HepG2 (cell line): ENCODE data around the gene SDK2. TPM values are rescaled to one million over a fixed set of nuclear protein-coding genes. Genes with fewer than 3 reads are reported as not detected.
A peak's percentile ranks its signal among the peaks of the same experiment; 100 is the strongest.

Experiments used
- BCL3 ChIP-seq: sonication (generic); formaldehyde crosslinking; IDR thresholded peaks from 2 replicates; pipeline ENCODE4 v1.5.1; 2020; ENCODE audit warnings: mild to moderate bottlenecking, missing genetic modification reagents, moderate library complexity
- BORCS8-MEF2B ChIP-seq: sonication (generic); formaldehyde crosslinking; IDR thresholded peaks from 2 replicates; pipeline ENCODE4 v1.8.0; 2022; ENCODE audit warnings: mild to moderate bottlenecking, missing genetic modification reagents
- CHCHD3 ChIP-seq: sonication (generic); formaldehyde crosslinking; IDR thresholded peaks from 2 replicates; pipeline ENCODE4 v1.8.0; 2022; ENCODE audit warnings: mild to moderate bottlenecking, missing genetic modification reagents, moderate library complexity
- IRF1 ChIP-seq: sonication (generic); formaldehyde crosslinking; IDR thresholded peaks from 2 replicates; pipeline ENCODE4 v1.4.0; 2020; ENCODE audit warnings: low read depth, mild to moderate bottlenecking, missing genetic modification reagents
- KMT2B ChIP-seq: IDR thresholded peaks from 2 replicates; pipeline ENCODE4 v1.6.1; 2016; ENCODE audit warnings: missing genetic modification reagents, missing compliant biosample characterization
- MLLT10 ChIP-seq: sonication (generic); formaldehyde crosslinking; IDR thresholded peaks from 2 replicates; pipeline ENCODE4 v1.4.0; 2020; ENCODE audit warnings: missing genetic modification reagents
- NFIB ChIP-seq: sonication (generic); formaldehyde crosslinking; IDR thresholded peaks from 2 replicates; pipeline ENCODE4 v1.9.0; 2021; ENCODE audit warnings: missing genetic modification reagents, mild to moderate bottlenecking, borderline replicate concordance
- NR2C2 ChIP-seq: sonication (generic); formaldehyde crosslinking; IDR thresholded peaks from 2 replicates; pipeline ENCODE4 v1.4.0; 2020; ENCODE audit warnings: missing genetic modification reagents, mild to moderate bottlenecking, moderate library complexity, borderline replicate concordance
- REL ChIP-seq: sonication (generic); formaldehyde crosslinking; conservative IDR thresholded peaks from 2 replicates; pipeline ENCODE4 v1.8.0; 2022; ENCODE audit warnings: mild to moderate bottlenecking, missing genetic modification reagents, moderate library complexity
- REXO4 ChIP-seq: sonication (generic); formaldehyde crosslinking; IDR thresholded peaks from 2 replicates; pipeline ENCODE4 v1.8.0; 2022; ENCODE audit warnings: missing genetic modification reagents, mild to moderate bottlenecking, borderline replicate concordance
- SCMH1 ChIP-seq: sonication (generic); formaldehyde crosslinking; IDR thresholded peaks from 2 replicates; pipeline ENCODE4 v1.9.0; 2021; ENCODE audit warnings: missing genetic modification reagents, mild to moderate bottlenecking, borderline replicate concordance
- SMARCE1 ChIP-seq: fragments of 450-650 bp; IDR thresholded peaks from 2 replicates; pipeline ENCODE4 v1.6.1; 2017; ENCODE audit warnings: borderline replicate concordance
- SNRNP70 ChIP-seq: fragments of 200-400 bp; formaldehyde crosslinking; IDR thresholded peaks from 2 replicates; pipeline ENCODE4 v1.6.1; 2017; ENCODE audit warnings: mild to moderate bottlenecking, low read depth, low read length, moderate library complexity
- TIGD3 ChIP-seq: sonication (generic); formaldehyde crosslinking; IDR thresholded peaks from 2 replicates; pipeline ENCODE4 v1.5.1; 2020; ENCODE audit warnings: mild to moderate bottlenecking, missing genetic modification reagents, borderline replicate concordance
- ZBTB25 ChIP-seq: IDR thresholded peaks from 2 replicates; pipeline ENCODE4 v1.6.1; 2018; ENCODE audit warnings: missing genetic modification reagents
- ZNF761 ChIP-seq: sonication (generic); formaldehyde crosslinking; conservative IDR thresholded peaks from 2 replicates; pipeline ENCODE4 v1.4.0; 2020; ENCODE audit warnings: mild to moderate bottlenecking, missing genetic modification reagents
- ZNF839 ChIP-seq: sonication (generic); formaldehyde crosslinking; IDR thresholded peaks from 2 replicates; pipeline ENCODE4 v1.4.0; 2020; ENCODE audit warnings: missing genetic modification reagents, mild to moderate bottlenecking, borderline replicate concordance
- ZNF841 ChIP-seq: sonication (generic); formaldehyde crosslinking; IDR thresholded peaks from 2 replicates; pipeline ENCODE4 v1.8.1; 2023; ENCODE audit warnings: missing genetic modification reagents, borderline replicate concordance
- polyA plus RNA-seq, 8 experiments: library from polyadenylated mRNA; depleted of rRNA in 3 of 8; stranded (reverse) in 7 of 8; unstranded in 1 of 8; fragments of >200 nt; fragmentation: Illumina TruSeq in 4 of 8; extraction: Trizol in 4 of 8; gene quantifications; 2 replicates each; pipeline versions ENCODE4 v1.2.1 to v1.2.3, GENCODE V29; 2011 to 2016; ENCODE audit warnings: low read depth in 4 of 8, missing spikeins in 1 of 8, mixed read lengths in 1 of 8; ENCODE audit not compliant: insufficient read depth in 1 of 8
- total RNA-seq, 5 experiments: library from RNA; depleted of rRNA; stranded (reverse); fragments of >200 nt; fragmentation: Illumina TruSeq; extraction: Trizol; gene quantifications; 2 replicates each; pipeline ENCODE4 v1.2.3, GENCODE V29; 2016; ENCODE audit warnings: low read depth in 1 of 5
- TF ChIP-seq, protein P1 (sequence below): sonication (generic); formaldehyde crosslinking; IDR thresholded peaks from 2 replicates; pipeline ENCODE4 v1.4.0; 2020; ENCODE audit warnings: mild to moderate bottlenecking, missing genetic modification reagents
- TF ChIP-seq, protein P2 (sequence below): sonication (generic); formaldehyde crosslinking; IDR thresholded peaks from 2 replicates; pipeline ENCODE4 v1.4.0; 2020; ENCODE audit warnings: missing genetic modification reagents

SDK2 gene
- total and polyA plus RNA-seq, 2 of the 13 experiments (the other 11 are each of a cell fraction or from before 2014, with no cell fraction given), result not detected

DNA sequence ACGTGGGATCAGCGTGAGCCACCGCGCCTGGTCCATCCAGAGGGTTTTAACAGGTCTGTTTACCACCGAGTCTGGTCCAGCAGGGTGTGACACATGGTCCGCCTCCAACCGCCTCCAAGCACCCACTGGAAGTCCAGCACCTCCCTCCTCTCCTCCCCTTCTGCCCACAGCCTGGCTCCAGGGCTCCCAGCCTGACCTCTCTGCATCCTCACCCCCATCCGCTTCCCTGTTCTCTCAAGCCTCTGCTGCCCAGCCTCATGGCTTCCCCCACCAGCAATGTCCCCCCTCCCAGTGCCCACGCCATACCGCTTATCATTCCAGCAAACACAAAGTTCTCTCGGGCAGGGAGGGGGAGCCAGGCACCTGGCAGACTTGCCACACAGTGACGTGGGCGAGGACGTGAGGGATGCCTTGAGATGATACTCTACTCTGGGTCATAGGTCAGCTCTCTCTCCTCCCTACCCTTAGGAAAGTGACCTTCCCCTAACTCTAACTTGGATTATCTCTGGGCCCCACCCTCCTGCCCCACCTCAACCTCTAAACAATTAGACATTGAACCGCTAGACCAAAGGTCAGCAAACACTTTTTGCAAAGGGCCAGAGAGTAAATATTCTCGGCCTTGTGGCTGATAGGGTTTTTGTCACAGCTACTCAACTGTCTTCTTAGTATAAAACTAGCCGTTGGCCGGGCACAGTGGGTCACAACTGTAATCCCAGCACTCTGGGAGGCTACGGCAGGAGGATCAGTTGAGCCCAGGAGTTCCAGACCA, 355.5 kb downstream of the SDK2 start (continued):
- TF ChIP-seq REL (CRISPR knock-in tag) (0 out of 2 replicates have a peak, but pooled peaks have one; percentile 57), ZNF839 (CRISPR knock-in tag) (no peak; the same call in 1 of the 2 replicates), TIGD3 (CRISPR knock-in tag) (no peak), BCL3 (peak; percentile 92), NR2C2 (CRISPR knock-in tag) (peak; percentile 96), SNRNP70 (no peak), BORCS8-MEF2B (CRISPR knock-in tag) (peak; percentile 62; the same call in 1 of the 2 replicates), SMARCE1 (no peak), MLLT10 (no peak), ZNF841 (no peak), ZBTB25 (CRISPR knock-in tag) (peak; percentile 84), ZNF761 (CRISPR knock-in tag) (peak; percentile 76; the same call in 1 of the 2 replicates), NFIB (CRISPR knock-in tag) (no peak), REXO4 (CRISPR knock-in tag) (no peak), IRF1 (no peak), KMT2B (CRISPR knock-in tag) (peak; percentile 41; the same call in 1 of the 2 replicates), SCMH1 (CRISPR knock-in tag) (no peak), CHCHD3 (CRISPR knock-in tag) (no peak)
- TF ChIP-seq, protein P1, sequence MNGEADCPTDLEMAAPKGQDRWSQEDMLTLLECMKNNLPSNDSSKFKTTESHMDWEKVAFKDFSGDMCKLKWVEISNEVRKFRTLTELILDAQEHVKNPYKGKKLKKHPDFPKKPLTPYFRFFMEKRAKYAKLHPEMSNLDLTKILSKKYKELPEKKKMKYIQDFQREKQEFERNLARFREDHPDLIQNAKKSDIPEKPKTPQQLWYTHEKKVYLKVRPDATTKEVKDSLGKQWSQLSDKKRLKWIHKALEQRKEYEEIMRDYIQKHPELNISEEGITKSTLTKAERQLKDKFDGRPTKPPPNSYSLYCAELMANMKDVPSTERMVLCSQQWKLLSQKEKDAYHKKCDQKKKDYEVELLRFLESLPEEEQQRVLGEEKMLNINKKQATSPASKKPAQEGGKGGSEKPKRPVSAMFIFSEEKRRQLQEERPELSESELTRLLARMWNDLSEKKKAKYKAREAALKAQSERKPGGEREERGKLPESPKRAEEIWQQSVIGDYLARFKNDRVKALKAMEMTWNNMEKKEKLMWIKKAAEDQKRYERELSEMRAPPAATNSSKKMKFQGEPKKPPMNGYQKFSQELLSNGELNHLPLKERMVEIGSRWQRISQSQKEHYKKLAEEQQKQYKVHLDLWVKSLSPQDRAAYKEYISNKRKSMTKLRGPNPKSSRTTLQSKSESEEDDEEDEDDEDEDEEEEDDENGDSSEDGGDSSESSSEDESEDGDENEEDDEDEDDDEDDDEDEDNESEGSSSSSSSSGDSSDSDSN (CRISPR knock-in tag), result peak; percentile 82
- TF ChIP-seq, protein P2, sequence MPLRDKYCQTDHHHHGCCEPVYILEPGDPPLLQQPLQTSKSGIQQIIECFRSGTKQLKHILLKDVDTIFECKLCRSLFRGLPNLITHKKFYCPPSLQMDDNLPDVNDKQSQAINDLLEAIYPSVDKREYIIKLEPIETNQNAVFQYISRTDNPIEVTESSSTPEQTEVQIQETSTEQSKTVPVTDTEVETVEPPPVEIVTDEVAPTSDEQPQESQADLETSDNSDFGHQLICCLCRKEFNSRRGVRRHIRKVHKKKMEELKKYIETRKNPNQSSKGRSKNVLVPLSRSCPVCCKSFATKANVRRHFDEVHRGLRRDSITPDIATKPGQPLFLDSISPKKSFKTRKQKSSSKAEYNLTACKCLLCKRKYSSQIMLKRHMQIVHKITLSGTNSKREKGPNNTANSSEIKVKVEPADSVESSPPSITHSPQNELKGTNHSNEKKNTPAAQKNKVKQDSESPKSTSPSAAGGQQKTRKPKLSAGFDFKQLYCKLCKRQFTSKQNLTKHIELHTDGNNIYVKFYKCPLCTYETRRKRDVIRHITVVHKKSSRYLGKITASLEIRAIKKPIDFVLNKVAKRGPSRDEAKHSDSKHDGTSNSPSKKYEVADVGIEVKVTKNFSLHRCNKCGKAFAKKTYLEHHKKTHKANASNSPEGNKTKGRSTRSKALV, result no peak
